Brain pericyte (primary cell): Measurements from ENCODE around the gene STK25.

Source experiments
- DNase-seq: peaks from one replicate; pipeline ENCODE4 v3.0.0-alpha.2; 2012; ENCODE audit warnings: low read depth, low spot score

STK25 gene

GRCh38 chr2:241508240-241509154 lies at the start of gene STK25:
Gene STK25, minus strand, starts transcription at chr2:241508584. Its CDS starts 549 bp downstream, at chr2:241508035.
- peak; percentile 89 for DNase-seq

GRCh38 chr2:241556746-241557145 lies 48.4 kb upstream of the STK25 start:
- no peak for DNase-seq

DNA sequence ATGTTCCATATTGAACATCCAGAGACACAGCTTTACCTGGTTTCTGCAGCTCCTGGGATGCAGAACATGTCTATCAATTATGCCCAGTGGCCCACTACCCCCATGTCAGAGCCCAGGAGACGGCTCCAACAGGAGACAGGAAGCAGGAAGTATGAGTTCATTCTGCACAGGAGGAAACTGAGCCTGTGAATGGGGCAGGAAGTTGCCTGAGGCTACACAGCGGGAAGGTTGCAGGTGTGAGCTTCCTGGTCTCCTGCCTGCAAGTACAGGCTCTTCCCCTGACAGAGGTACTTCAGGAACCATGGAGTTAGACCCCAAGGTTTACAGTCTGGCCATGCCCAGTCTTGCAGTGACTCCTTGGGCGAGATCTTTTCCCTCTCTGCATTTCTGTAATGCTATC lies 47.3 kb upstream of the STK25 start:
- no peak for DNase-seq

DNA sequence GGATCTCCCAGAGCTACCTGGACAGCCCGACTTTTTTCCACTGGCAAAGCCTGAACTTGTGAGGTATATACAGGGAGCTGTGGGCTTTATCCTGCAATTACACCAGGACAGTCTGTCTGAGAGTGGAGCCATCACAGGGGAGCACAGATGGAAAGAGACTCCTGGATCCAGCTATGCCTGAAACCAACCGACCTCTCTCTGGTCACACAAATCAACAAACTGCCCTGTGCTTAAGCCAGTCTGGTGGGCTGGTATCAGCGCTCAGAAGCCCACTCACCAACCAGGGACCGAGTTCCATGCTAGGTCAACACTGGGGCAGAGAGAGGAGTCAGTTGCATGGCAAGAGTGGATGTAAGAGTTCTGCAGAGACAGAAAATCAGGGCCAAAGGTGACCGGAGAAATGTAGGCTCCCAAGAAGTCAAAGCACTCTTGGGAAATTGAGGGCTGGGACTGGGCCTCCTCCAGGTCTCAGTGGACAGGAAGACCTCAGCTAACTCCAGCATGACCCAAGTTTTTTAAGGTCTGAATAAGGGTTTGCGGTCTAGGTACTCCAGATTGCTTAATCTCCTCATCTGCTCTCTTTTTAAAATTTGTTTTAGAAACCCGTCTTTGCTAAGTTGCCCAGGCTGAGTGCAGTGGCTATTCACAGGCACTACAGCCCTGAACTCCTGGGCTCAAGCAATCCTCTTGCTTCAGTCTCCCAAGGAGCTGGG lies 46.4 kb upstream of the STK25 start:
- no peak for DNase-seq

GRCh38 chr2:241553981-241554380 lies 45.6 kb upstream of the STK25 start:
- DNase-seq, result no peak

DNA sequence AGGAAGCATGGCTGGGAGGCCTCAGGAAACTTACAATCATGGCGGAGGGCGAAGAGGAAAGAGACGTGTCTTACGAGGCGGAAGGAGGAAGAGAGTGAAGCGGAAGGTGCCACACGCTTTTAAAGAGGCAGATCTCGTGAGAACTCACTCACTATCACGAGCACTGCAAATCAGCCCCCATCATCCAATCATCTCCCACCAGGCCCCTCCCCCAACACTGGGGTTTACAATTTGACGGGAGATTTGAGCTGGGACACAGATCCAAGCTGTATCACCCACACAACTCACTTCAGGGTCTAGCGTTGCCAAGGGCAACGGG lies 45.1 kb upstream of the STK25 start:
- DNase-seq, result no peak

GRCh38 chr2:241551998-241552737 lies 43.8 kb upstream of the STK25 start:
- DNase-seq, result no peak

DNA sequence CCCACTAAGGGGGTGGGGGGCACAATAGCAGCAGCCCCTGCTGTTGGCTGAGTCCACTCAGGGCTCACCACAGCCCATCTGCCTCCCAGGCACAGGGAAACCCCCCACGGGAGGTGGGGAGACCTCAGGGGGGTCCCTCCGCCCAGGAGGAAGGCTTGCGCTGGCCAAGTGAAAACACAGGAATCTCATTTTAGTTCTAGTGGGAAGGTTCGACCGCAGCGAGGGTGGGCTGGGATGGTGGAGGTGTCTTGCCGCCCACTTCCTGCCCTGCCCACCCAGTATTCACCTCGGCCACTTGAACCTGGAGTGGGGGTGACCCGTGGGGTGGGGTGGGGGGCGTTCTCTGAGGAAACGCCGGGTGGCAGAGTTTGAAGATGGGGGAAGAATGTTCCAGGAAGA lies 43.2 kb upstream of the STK25 start:
- DNase-seq, result no peak

GRCh38 chr2:241550616-241551580 lies 42.5 kb upstream of the STK25 start:
- no peak for DNase-seq

DNA sequence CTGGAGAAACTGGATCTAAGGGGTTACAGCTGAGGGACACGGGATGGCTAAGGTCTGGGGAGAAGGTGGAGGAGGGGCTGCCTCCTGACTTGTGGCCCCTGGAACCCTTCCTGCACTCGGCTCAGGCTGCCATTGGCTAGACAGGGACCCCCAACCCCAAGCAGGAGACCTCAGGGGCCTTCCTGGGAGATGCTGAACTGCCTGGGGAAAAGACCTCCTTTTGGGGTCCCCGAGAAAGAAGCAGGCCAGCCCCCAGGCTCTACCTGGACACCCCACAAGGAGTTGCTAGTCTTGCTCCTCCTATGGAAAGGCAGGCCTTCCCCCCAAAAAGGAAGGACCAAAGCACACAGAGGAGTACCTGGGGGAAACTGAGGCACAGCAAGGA lies 40.1 kb upstream of the STK25 start:
- no peak for DNase-seq

DNA sequence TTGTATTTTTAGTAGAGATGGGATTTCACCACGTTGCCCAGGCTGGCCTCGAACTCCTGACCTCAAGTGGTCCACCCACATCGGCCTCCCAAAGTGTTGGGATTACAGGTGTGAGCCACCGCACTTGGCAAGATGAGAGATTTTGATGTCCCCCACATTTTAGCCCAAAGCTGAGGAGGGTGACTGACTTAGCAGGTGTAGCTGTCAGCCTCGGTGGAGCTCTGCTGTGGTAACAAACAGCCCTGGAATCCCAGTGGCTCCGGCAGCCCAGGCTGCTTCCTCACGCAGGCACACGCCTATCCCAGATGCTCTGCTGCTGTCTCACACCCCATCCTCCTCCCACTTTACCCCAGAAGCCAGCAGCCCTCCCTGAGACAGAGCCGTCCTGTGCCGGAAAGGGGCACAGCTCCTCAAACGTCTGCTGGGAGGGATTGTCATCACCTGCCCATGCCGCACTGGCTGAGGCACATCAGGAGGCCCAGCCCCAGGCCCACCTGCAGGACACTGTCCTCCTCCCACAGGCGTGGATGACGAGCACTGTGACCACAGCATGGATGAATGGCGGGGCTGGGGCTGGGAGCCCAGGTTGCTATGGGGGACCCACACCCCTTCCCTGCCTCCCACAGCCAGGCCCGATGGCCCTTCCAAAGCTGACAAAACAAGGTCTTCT lies 39.5 kb upstream of the STK25 start:
- DNase-seq, result no peak

GRCh38 chr2:241546771-241547498 lies 38.6 kb upstream of the STK25 start:
- no peak for DNase-seq

- DNase-seq, result no peak
These were observed 37.4 kb upstream of the STK25 start for GRCh38 chr2:241545523-241546473.

- no peak for DNase-seq
These were observed 36.7 kb upstream of the STK25 start for GRCh38 chr2:241545106-241545505.

DNA sequence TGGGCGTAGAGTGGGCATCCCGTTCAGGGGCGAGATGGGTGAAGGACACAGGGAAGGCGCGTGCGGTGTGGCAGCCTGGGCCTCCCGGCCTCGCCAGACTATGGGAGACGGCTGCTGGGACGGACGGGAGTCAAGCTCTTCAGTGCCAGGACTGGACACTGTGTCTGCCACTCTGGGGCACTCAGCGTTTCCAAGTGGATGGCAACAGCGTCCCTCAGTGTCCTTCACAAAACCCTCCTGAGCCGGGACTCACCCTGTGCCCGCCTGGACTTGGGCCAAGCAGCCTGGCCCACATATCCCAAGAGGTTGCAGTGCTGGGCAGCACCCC lies 33.9 kb upstream of the STK25 start:
- no peak for DNase-seq

GRCh38 chr2:241541564-241542277 lies 33.3 kb upstream of the STK25 start:
- DNase-seq, result no peak

DNA sequence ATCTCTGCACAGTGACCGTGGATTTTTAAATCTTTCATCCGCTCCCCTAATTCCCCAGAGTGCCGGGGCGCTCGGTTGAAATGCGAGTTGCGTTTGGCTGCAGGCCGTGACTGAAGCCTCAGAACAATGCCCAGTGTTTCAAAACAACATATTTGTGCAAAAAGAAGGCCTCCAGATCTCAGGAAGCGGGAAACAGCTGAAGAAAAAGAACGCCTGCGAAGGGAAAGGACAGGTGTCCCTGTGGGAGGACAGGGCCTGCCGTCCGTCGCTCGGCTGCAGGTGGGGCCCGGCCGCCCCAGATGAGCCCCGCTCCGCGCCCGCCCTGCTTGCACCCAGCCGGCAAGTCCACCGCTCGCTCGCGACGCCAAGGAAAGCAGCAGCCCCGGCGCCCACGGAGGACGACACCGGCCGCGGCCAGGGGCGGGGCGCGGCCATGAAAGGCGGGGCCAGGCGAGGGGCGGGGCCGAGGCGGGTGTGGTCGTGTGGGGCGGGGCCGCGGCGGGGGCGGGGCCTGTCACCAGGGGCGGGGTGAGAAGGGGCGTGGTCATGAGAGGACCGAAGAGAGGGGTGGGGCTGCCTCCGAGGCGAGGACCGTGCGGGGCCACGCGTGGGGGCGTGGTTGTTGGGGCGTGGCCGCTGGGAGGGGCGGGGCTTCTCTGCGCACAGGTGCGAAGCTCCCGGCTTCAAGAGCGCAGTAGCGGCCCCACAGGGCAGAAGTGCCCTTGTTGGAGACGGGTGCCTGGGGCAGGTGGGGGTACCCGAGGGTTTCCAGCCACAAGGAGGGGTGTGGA lies 32.6 kb upstream of the STK25 start:
- no peak for DNase-seq

- no peak for DNase-seq
These were observed 32.0 kb upstream of the STK25 start for GRCh38 chr2:241540401-241540770.
